ENCODE results near the gene CSNK1G1. TPM values are rescaled to one million over a fixed set of nuclear protein-coding genes. Genes with fewer than 3 reads are reported as not detected.

The CSNK1G1 gene
- total RNA-seq, 1 donor from 2014 or later = 27.7 TPM

GRCh38 chr15:64209680-64210334, 146.2 kb downstream of the CSNK1G1 start:
- no peak for DNase-seq (ENCODE audit: low spot score, unreplicated experiment)
- Mint-ChIP-seq H3K27ac (no peak overlapping the region), H3K27me3 (no peaks in the 10 kb centered on the region), H3K4me1 (ENCODE audit: low read depth) (no peaks in the 10 kb centered on the region), H3K9me3 (ENCODE audit: low read depth) (no peaks in the 10 kb centered on the region), H3K4me3 (ENCODE audit: low read depth) (no peak overlapping the region), H3K36me3 (ENCODE audit: insufficient read depth) (peaks cover 3% of the 10 kb centered on the region)
- peak; percentile 61 for TF ChIP-seq CTCF (IDR thresholded peaks at IDR 0.05; ENCODE audit: unreplicated experiment)

- no peak for DNase-seq (ENCODE audit: low spot score, unreplicated experiment)
- TF ChIP-seq CTCF (IDR thresholded peaks at IDR 0.05; ENCODE audit: unreplicated experiment) = no peak
- Mint-ChIP-seq H3K9me3 (ENCODE audit: low read depth) (no peaks in the 10 kb centered on the region), H3K27me3 (no peaks in the 10 kb centered on the region), H3K4me3 (ENCODE audit: low read depth) (no peak overlapping the region), H3K27ac (no peak overlapping the region), H3K36me3 (ENCODE audit: insufficient read depth) (peaks cover 9% of the 10 kb centered on the region), H3K4me1 (ENCODE audit: low read depth) (no peaks in the 10 kb centered on the region)
Measured at GRCh38 chr15:64205202-64205601, 150.8 kb downstream of the CSNK1G1 start.

- TF ChIP-seq CTCF (IDR thresholded peaks at IDR 0.05; ENCODE audit: unreplicated experiment) = no peak
- Mint-ChIP-seq H3K4me1 (ENCODE audit: low read depth) (peaks cover 1% of the 10 kb centered on the region), H3K27me3 (no peaks in the 10 kb centered on the region), H3K9me3 (ENCODE audit: low read depth) (no peaks in the 10 kb centered on the region), H3K36me3 (ENCODE audit: insufficient read depth) (peaks cover 7% of the 10 kb centered on the region), H3K4me3 (ENCODE audit: low read depth) (no peak overlapping the region), H3K27ac (no peak overlapping the region)
- DNase-seq (ENCODE audit: low spot score, unreplicated experiment) = no peak
Measured at GRCh38 chr15:64197425-64197824, 158.5 kb downstream of the CSNK1G1 start.

GRCh38 chr15:64193971-64194370, 162.0 kb downstream of the CSNK1G1 start:
- Mint-ChIP-seq H3K27me3 (no peaks in the 10 kb centered on the region), H3K9me3 (ENCODE audit: low read depth) (no peaks in the 10 kb centered on the region), H3K36me3 (ENCODE audit: insufficient read depth) (peaks cover 5% of the 10 kb centered on the region), H3K4me3 (ENCODE audit: low read depth) (no peak overlapping the region), H3K4me1 (ENCODE audit: low read depth) (peaks cover 1% of the 10 kb centered on the region), H3K27ac (no peak overlapping the region)
- TF ChIP-seq CTCF (IDR thresholded peaks at IDR 0.05; ENCODE audit: unreplicated experiment) = no peak
- DNase-seq (ENCODE audit: low spot score, unreplicated experiment) = no peak

GRCh38 chr15:64191971-64192830, 163.8 kb downstream of the CSNK1G1 start:
- no peaks in the 10 kb centered on the region for H3K27me3 Mint-ChIP-seq
- no peak for TF ChIP-seq CTCF (IDR thresholded peaks at IDR 0.05; ENCODE audit: unreplicated experiment)
- no peak for DNase-seq (ENCODE audit: low spot score, unreplicated experiment)
- H3K36me3 Mint-ChIP-seq (ENCODE audit: insufficient read depth) = peaks cover 8% of the 10 kb centered on the region
- H3K27ac Mint-ChIP-seq = no peak overlapping the region
- H3K9me3 Mint-ChIP-seq (ENCODE audit: low read depth) = no peaks in the 10 kb centered on the region
- peaks cover 1% of the 10 kb centered on the region for H3K4me1 Mint-ChIP-seq (ENCODE audit: low read depth)
- H3K4me3 Mint-ChIP-seq (ENCODE audit: low read depth) = no peak overlapping the region
